ENCODE measurements around the gene SCIN.

Gene SCIN

GRCh38 chr7:12601302-12601869, 30.9 kb downstream of the SCIN start:
- no peaks in the 10 kb centered on the region for H4K20me1 ChIP-seq (ENCODE audit: insufficient read depth)
- H3K4me2 ChIP-seq: no peak overlapping the region
- no peaks in the 10 kb centered on the region for H3K36me3 ChIP-seq (ENCODE audit: insufficient read depth)
- H3K9ac ChIP-seq: no peak overlapping the region
- no peak for TF ChIP-seq CTCF (conservative IDR thresholded peaks at IDR 0.05; ENCODE audit: low read depth, low read length)
- H3K4me3 ChIP-seq (IDR thresholded peaks at IDR 0.05; ENCODE audit: insufficient read depth, low read depth, low read length): no peak overlapping the region
- H3K27me3 ChIP-seq (ENCODE audit: insufficient read depth, low read depth): no peaks in the 10 kb centered on the region
- H3K79me2 ChIP-seq (ENCODE audit: insufficient read depth, low read depth): no peaks in the 10 kb centered on the region
- no peak overlapping the region for H2AFZ ChIP-seq (ENCODE audit: low read depth)
- H3K4me1 ChIP-seq (ENCODE audit: low read depth, poor library complexity, severe bottlenecking): no peaks in the 10 kb centered on the region
- H3K27ac ChIP-seq: no peak overlapping the region

GRCh38 chr7:12607134-12607533, 36.6 kb downstream of the SCIN start:
- H3K4me1 ChIP-seq (ENCODE audit: low read depth, poor library complexity, severe bottlenecking): no peaks in the 10 kb centered on the region
- H2AFZ ChIP-seq (ENCODE audit: low read depth): no peak overlapping the region
- H3K36me3 ChIP-seq (ENCODE audit: insufficient read depth): no peaks in the 10 kb centered on the region
- H3K27ac ChIP-seq: no peak overlapping the region
- no peak overlapping the region for H3K4me2 ChIP-seq
- no peak overlapping the region for H3K4me3 ChIP-seq (IDR thresholded peaks at IDR 0.05; ENCODE audit: insufficient read depth, low read depth, low read length)
- H4K20me1 ChIP-seq (ENCODE audit: insufficient read depth): no peaks in the 10 kb centered on the region
- no peaks in the 10 kb centered on the region for H3K79me2 ChIP-seq (ENCODE audit: insufficient read depth, low read depth)
- no peak for TF ChIP-seq CTCF (conservative IDR thresholded peaks at IDR 0.05; ENCODE audit: low read depth, low read length)
- no peaks in the 10 kb centered on the region for H3K27me3 ChIP-seq (ENCODE audit: insufficient read depth, low read depth)
- no peak overlapping the region for H3K9ac ChIP-seq

- no peak overlapping the region for H3K27ac ChIP-seq
- H3K4me2 ChIP-seq: no peak overlapping the region
- no peaks in the 10 kb centered on the region for H4K20me1 ChIP-seq (ENCODE audit: insufficient read depth)
- H3K27me3 ChIP-seq (ENCODE audit: insufficient read depth, low read depth): no peaks in the 10 kb centered on the region
- no peaks in the 10 kb centered on the region for H3K79me2 ChIP-seq (ENCODE audit: insufficient read depth, low read depth)
- H2AFZ ChIP-seq (ENCODE audit: low read depth): no peak overlapping the region
- no peaks in the 10 kb centered on the region for H3K4me1 ChIP-seq (ENCODE audit: low read depth, poor library complexity, severe bottlenecking)
- no peak overlapping the region for H3K9ac ChIP-seq
- H3K4me3 ChIP-seq (IDR thresholded peaks at IDR 0.05; ENCODE audit: insufficient read depth, low read depth, low read length): no peak overlapping the region
- no peak for TF ChIP-seq CTCF (conservative IDR thresholded peaks at IDR 0.05; ENCODE audit: low read depth, low read length)
- no peaks in the 10 kb centered on the region for H3K36me3 ChIP-seq (ENCODE audit: insufficient read depth)
Measured at GRCh38 chr7:12609561-12609960, 39.0 kb downstream of the SCIN start.

GRCh38 chr7:12610899-12611298, 40.4 kb downstream of the SCIN start:
- no peaks in the 10 kb centered on the region for H3K4me1 ChIP-seq (ENCODE audit: low read depth, poor library complexity, severe bottlenecking)
- H3K9ac ChIP-seq: no peak overlapping the region
- H3K4me3 ChIP-seq (IDR thresholded peaks at IDR 0.05; ENCODE audit: insufficient read depth, low read depth, low read length): no peak overlapping the region
- H4K20me1 ChIP-seq (ENCODE audit: insufficient read depth): no peaks in the 10 kb centered on the region
- no peak overlapping the region for H3K4me2 ChIP-seq
- H3K79me2 ChIP-seq (ENCODE audit: insufficient read depth, low read depth): no peaks in the 10 kb centered on the region
- no peak overlapping the region for H3K27ac ChIP-seq
- no peak overlapping the region for H2AFZ ChIP-seq (ENCODE audit: low read depth)
- H3K27me3 ChIP-seq (ENCODE audit: insufficient read depth, low read depth): no peaks in the 10 kb centered on the region
- no peak for TF ChIP-seq CTCF (conservative IDR thresholded peaks at IDR 0.05; ENCODE audit: low read depth, low read length)
- no peaks in the 10 kb centered on the region for H3K36me3 ChIP-seq (ENCODE audit: insufficient read depth)
